GM12872 (cell line): ENCODE measurements around the gene JAK3.

ENCODE experiments used
- CTCF ChIP-seq: IDR thresholded peaks from 3 replicates; pipeline ENCODE4 v1.5.1; 2011; ENCODE audit warnings: low read depth, mild to moderate bottlenecking, low read length, moderate library complexity; ENCODE audit not compliant: insufficient read depth

JAK3 gene

GRCh38 chr19:17796013-17796837 is 51.6 kb downstream of the JAK3 start:
- no peak for TF ChIP-seq CTCF

GRCh38 chr19:17795495-17795856 is 52.3 kb downstream of the JAK3 start:
- TF ChIP-seq CTCF = no peak

- TF ChIP-seq CTCF = no peak
Observed at GRCh38 chr19:17794731-17795494, 52.9 kb downstream of the JAK3 start, which contains the start of gene B3GNT3. Gene B3GNT3 (plus strand): TSS chr19:17795138. CDS start chr19:17807808, 12,670 bp downstream.

GRCh38 chr19:17794412-17794730 is 53.4 kb downstream of the JAK3 start:
- TF ChIP-seq CTCF = no peak

GRCh38 chr19:17790059-17790780 is 57.6 kb downstream of the JAK3 start:
- TF ChIP-seq CTCF = no peak

- TF ChIP-seq CTCF = no peak
Observed at GRCh38 chr19:17788632-17789031, 59.1 kb downstream of the JAK3 start.

GRCh38 chr19:17787274-17787913 is 60.4 kb downstream of the JAK3 start:
- no peak for TF ChIP-seq CTCF
